ENCODE results near the gene ZNF574.

The ZNF574 gene

DNA sequence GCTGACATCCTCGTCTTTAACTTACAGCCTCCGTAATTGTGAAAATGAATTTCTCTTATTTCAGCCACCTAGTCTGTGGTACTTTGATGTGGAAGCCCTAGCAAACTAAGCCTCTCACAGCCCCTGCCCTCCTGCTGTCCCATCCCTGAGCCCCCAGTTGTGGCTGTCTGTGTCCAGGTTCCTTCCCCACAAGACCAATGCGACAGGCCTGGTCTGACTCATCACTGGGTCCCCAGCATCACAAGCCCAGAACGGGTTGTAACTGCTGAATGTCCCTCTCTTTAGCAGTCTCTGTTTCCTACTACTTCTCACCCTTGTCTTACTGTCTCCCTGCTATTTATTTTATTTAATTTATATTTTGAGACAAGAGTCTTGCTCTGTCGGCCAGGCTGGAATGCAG is 50.6 kb downstream of the ZNF574 start:
- Mint-ChIP-seq H3K9me3 (no peaks in the 10 kb centered on the region), H3K27me3 (ENCODE audit: low read depth) (no peaks in the 10 kb centered on the region), H3K4me3 (no peak overlapping the region), H3K27ac (no peak overlapping the region), H3K36me3 (ENCODE audit: low read depth) (peaks cover 21% of the 10 kb centered on the region), H3K4me1 (ENCODE audit: low read depth) (peaks cover 50% of the 10 kb centered on the region)
- no peak for DNase-seq (ENCODE audit: low spot score)

DNA sequence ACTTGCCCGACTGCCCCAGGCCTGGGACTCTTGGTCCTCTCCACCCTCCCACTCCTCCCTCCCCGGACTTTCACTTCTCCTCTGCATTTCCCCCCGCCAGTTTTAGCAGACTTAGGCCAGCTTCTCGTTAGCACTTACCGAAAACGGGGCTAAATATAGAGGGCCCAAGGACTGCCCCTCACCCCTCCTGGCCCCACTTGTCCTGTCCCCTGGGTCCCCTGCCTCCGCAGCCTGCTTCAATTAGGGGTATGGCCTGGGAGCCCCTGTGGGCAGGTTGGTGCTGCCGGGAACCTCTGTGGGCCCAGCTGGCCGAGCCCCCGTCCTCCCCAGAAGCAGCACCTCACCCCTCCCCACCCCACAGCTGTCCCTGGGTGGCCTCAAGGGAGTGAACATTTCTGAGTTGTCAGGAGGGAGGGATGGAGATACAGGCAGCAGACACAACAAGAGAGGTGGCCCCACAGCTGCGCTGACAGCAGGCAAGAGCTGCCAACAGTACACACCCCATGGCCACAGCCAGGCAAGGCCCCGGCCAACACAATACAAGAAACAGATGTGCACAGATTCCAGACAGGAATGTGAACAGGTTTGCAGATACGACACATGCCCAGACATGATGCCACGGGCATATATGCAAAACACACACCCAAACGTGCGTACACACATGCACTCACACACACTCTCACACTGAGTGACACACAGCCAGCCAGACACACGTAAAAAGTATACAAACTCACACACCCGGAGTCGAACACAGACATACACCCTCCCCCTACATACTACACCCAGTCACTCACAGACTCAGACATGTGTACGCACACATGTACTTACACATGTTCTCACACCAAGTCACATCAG is 53.7 kb downstream of the ZNF574 start:
- Mint-ChIP-seq H3K36me3 (ENCODE audit: low read depth) (peaks cover 6% of the 10 kb centered on the region), H3K4me1 (ENCODE audit: low read depth) (peaks cover 42% of the 10 kb centered on the region), H3K27me3 (ENCODE audit: low read depth) (no peaks in the 10 kb centered on the region), H3K4me3 (peak overlapping the region; percentile 71), H3K9me3 (no peaks in the 10 kb centered on the region), H3K27ac (peak overlapping the region; percentile 51)
- no peak for DNase-seq (ENCODE audit: low spot score)

DNA sequence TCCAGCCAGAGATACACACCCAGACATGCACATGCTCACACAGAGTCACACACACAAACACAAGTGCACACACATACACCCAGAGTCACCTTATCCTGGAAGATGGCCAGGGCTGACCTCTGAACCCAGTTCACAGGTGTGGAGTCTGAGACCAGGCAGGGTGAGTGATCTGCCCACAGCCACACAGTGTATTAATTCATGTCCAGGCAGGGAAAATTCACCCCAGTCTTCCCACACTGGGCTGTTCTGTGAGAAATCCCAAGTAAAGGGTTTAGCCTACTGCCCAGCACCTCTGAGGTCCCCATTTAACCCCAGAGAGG is 54.2 kb downstream of the ZNF574 start:
- H3K36me3 Mint-ChIP-seq (ENCODE audit: low read depth): peaks cover 2% of the 10 kb centered on the region
- peaks cover 43% of the 10 kb centered on the region for H3K4me1 Mint-ChIP-seq (ENCODE audit: low read depth)
- DNase-seq (ENCODE audit: low spot score): no peak
- peak overlapping the region; percentile 71 for H3K4me3 Mint-ChIP-seq
- no peaks in the 10 kb centered on the region for H3K27me3 Mint-ChIP-seq (ENCODE audit: low read depth)
- peak overlapping the region; percentile 49 for H3K27ac Mint-ChIP-seq
- H3K9me3 Mint-ChIP-seq: no peaks in the 10 kb centered on the region
